Measurements from ENCODE around the gene ITGA7. TPM values are rescaled to one million over a fixed set of nuclear protein-coding genes. Genes with fewer than 3 reads are reported as not detected.

Gene ITGA7
- total and polyA plus RNA-seq, 2 of the 4 experiments (the other 2 are of a cell fraction), result 3.9 to 15.7 TPM

DNA sequence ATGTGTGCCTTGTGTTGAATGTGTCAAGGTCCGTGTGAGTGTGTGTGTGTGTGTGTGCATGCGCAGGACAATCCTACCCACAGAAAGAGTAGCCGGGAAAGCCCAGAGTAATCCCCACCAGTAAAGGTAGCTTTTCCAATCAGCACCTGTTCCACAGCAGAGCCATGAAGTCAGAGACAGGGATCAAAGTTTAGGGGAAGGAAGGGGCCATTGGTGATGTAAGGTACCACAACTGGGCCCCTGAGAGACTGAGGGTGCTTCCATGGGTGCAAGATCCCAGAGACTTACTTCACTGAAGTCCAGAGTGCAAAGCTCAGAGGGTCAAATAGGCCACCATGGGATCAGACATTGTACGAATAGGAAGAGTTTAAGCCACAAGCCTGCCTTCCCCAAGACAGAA, 50.5 kb downstream of the ITGA7 start:
- no peak overlapping the region for H2BK5ac ChIP-seq (ENCODE audit: low read depth, low read length, poor library complexity, severe bottlenecking)
- no peak overlapping the region for H4K91ac ChIP-seq (ENCODE audit: insufficient read depth, low read depth, low read length)
- no peak overlapping the region for H3K14ac ChIP-seq (replicated peaks; ENCODE audit: low read depth, low read length)
- H3K9ac ChIP-seq (ENCODE audit: low read depth, low read length), result no peak overlapping the region
- no peaks in the 10 kb centered on the region for H3K79me1 ChIP-seq (ENCODE audit: low read depth in 1 of 2, low read length in 2 of 2)
- TF ChIP-seq NFE2L2 (IDR thresholded peaks at IDR 0.05; ENCODE audit: low read depth, low read length) (no peak), MAFK (IDR thresholded peaks at IDR 0.05; ENCODE audit: low read depth, low read length) (no peak), CEBPB (IDR thresholded peaks at IDR 0.05; ENCODE audit: low read depth, low read length) (no peak), RAD21 (IDR thresholded peaks at IDR 0.05; ENCODE audit: low read length) (no peak), MXI1 (IDR thresholded peaks at IDR 0.05; ENCODE audit: borderline replicate concordance, low read depth, low read length) (no peak), RCOR1 (IDR thresholded peaks at IDR 0.05; ENCODE audit: insufficient replicate concordance, low read length) (no peak), SMC3 (IDR thresholded peaks at IDR 0.05; ENCODE audit: low read depth, low read length) (no peak), POLR2A (IDR thresholded peaks at IDR 0.05; ENCODE audit: low read depth, low read length) (no peak), BHLHE40 (IDR thresholded peaks at IDR 0.05; ENCODE audit: low read depth, low read length) (no peak), CHD1 (IDR thresholded peaks at IDR 0.05; ENCODE audit: low read depth, low read length) (no peak), MAZ (IDR thresholded peaks at IDR 0.05; ENCODE audit: borderline replicate concordance, low read depth, low read length) (no peak), FOS (IDR thresholded peaks at IDR 0.05; ENCODE audit: low read depth, low read length) (no peak), RFX5 (IDR thresholded peaks at IDR 0.05; ENCODE audit: low read depth, low read length) (no peak)
- TF ChIP-seq, protein P1, sequence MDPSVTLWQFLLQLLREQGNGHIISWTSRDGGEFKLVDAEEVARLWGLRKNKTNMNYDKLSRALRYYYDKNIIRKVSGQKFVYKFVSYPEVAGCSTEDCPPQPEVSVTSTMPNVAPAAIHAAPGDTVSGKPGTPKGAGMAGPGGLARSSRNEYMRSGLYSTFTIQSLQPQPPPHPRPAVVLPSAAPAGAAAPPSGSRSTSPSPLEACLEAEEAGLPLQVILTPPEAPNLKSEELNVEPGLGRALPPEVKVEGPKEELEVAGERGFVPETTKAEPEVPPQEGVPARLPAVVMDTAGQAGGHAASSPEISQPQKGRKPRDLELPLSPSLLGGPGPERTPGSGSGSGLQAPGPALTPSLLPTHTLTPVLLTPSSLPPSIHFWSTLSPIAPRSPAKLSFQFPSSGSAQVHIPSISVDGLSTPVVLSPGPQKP (IDR thresholded peaks at IDR 0.05; ENCODE audit: borderline replicate concordance, low read depth, low read length), result no peak
- TF ChIP-seq, protein P2, sequence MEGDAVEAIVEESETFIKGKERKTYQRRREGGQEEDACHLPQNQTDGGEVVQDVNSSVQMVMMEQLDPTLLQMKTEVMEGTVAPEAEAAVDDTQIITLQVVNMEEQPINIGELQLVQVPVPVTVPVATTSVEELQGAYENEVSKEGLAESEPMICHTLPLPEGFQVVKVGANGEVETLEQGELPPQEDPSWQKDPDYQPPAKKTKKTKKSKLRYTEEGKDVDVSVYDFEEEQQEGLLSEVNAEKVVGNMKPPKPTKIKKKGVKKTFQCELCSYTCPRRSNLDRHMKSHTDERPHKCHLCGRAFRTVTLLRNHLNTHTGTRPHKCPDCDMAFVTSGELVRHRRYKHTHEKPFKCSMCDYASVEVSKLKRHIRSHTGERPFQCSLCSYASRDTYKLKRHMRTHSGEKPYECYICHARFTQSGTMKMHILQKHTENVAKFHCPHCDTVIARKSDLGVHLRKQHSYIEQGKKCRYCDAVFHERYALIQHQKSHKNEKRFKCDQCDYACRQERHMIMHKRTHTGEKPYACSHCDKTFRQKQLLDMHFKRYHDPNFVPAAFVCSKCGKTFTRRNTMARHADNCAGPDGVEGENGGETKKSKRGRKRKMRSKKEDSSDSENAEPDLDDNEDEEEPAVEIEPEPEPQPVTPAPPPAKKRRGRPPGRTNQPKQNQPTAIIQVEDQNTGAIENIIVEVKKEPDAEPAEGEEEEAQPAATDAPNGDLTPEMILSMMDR (conservative IDR thresholded peaks at IDR 0.05; ENCODE audit: low read depth, low read length), result no peak
- TF ChIP-seq, protein P3, sequence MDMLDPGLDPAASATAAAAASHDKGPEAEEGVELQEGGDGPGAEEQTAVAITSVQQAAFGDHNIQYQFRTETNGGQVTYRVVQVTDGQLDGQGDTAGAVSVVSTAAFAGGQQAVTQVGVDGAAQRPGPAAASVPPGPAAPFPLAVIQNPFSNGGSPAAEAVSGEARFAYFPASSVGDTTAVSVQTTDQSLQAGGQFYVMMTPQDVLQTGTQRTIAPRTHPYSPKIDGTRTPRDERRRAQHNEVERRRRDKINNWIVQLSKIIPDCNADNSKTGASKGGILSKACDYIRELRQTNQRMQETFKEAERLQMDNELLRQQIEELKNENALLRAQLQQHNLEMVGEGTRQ (IDR thresholded peaks at IDR 0.05; ENCODE audit: low read depth, low read length), result no peak
- no peaks in the 10 kb centered on the region for H4K20me1 ChIP-seq (ENCODE audit: insufficient read depth, low read length)
- peaks cover 19% of the 10 kb centered on the region for H3K27me3 ChIP-seq (ENCODE audit: control insufficient read depth, insufficient read depth, low read length)
- H3K9me1 ChIP-seq (ENCODE audit: insufficient read depth, low read length), result no peaks in the 10 kb centered on the region
- dilution Hi-C loops (cut with HindIII; ENCODE audit: low sequenced_read_pairs, unreplicated experiment), result no loop called here
- no peaks in the 10 kb centered on the region for H3K36me3 ChIP-seq (ENCODE audit: control insufficient read depth, insufficient read depth, low read length)
- H3K4me2 ChIP-seq (ENCODE audit: low read depth, low read length), result no peak overlapping the region
- no peak overlapping the region for H3K56ac ChIP-seq (ENCODE audit: extremely low read depth, insufficient read depth, low read length)
- H3K23ac ChIP-seq (ENCODE audit: low read depth, low read length), result no peak overlapping the region
- ATAC-seq (ENCODE audit: low read depth) (no peak), DNase-seq (no peak)
- WGBS, 2 experiments (ENCODE audit: extremely low coverage in 2 of 2, insufficient read length in 1 of 2), result no CpG with 5 or more reads among the region's 4 CpGs
- ChIA-PET CTCF (interaction anchor here (0.6 to 1.8 kb wide), 4 partner anchors 10 to 948 kb away, joined by 3 to 12 read pairs (median 4); no protein-coding TSS in a partner anchor), POLR2A (ENCODE audit: unreplicated experiment) (no interaction called here)
- H3K4me3 ChIP-seq (ENCODE audit: insufficient read depth, low read depth, low read length), result no peak overlapping the region
- H3K9me3 ChIP-seq (ENCODE audit: control insufficient read depth, insufficient read depth, low read length), result no peaks in the 10 kb centered on the region
- no peak overlapping the region for H2BK120ac ChIP-seq (ENCODE audit: low read depth, low read length)
- H2BK20ac ChIP-seq (ENCODE audit: low read depth, low read length), result no peak overlapping the region
- no peak overlapping the region for H2BK15ac ChIP-seq (ENCODE audit: low read depth, low read length)
- BruUV-seq (replicated peaks), result no TSS peak
- in situ Hi-C loops (cut with MboI; ENCODE audit: low sequenced_read_pairs), result no loop called here
- no peak overlapping the region for H2AFZ ChIP-seq (replicated peaks; ENCODE audit: low read length, poor library complexity)
- H4K8ac ChIP-seq (ENCODE audit: low read depth in 2 of 2, low read length in 2 of 2), result no peak overlapping the region
- no peak overlapping the region for H4K5ac ChIP-seq (ENCODE audit: low read depth, low read length)
- intact Hi-C loops (cut with micrococcal nuclease), result no loop called here
- H2AK9ac ChIP-seq (replicated peaks; ENCODE audit: low read depth, low read length, poor library complexity), result no peak overlapping the region
- no peaks in the 10 kb centered on the region for H3K4me1 ChIP-seq (ENCODE audit: control insufficient read depth, insufficient read depth, low read length)
- H2AK5ac ChIP-seq (ENCODE audit: low read depth, low read length), result no peak overlapping the region
- no peak overlapping the region for H3K4ac ChIP-seq (ENCODE audit: low read depth, low read length)
- no peak overlapping the region for H3K27ac ChIP-seq (ENCODE audit: insufficient read depth, low read length)
- no peak overlapping the region for H3K18ac ChIP-seq (ENCODE audit: low read depth, low read length)

Data from IMR-90 (cell line).